Natural killer cell (primary cell): ENCODE results near the gene MTA3. TPM values are rescaled to one million over a fixed set of nuclear protein-coding genes. Genes with fewer than 3 reads are reported as not detected.

Source experiments
- ATAC-seq, 3 donors: fragments of 150-1000 bp in 2 of 3; fragments of 200-7000 bp in 1 of 3; cut with Tn5 transposase; 1 replicate in 1 of 3; 2 replicates in 2 of 3; pipeline ENCODE4 v1.10.0; 2021; ENCODE audit warnings: mild to moderate bottlenecking in 2 of 3, moderate library complexity in 2 of 3
- DNase-seq, 2 donors: peaks; one replicate each; pipeline versions ENCODE4 v3.0.0 to v3.0.0-alpha.2; 2013 to 2021; ENCODE audit warnings: mixed read lengths in 1 of 2
- H3K27ac ChIP-seq: one replicate; pipeline ENCODE4 v1.5.1; 2013; ENCODE audit warnings: mild to moderate bottlenecking, low read length
- H3K27me3 ChIP-seq: one replicate; pipeline ENCODE4 v1.6.1; 2013; ENCODE audit warnings: low read length; ENCODE audit not compliant: control insufficient read depth, insufficient read depth
- H3K36me3 ChIP-seq: one replicate; pipeline ENCODE4 v1.6.1; 2013; ENCODE audit warnings: low read length; ENCODE audit not compliant: control insufficient read depth, insufficient read depth
- H3K4me1 ChIP-seq: one replicate; pipeline ENCODE4 v1.6.1; 2013; ENCODE audit warnings: low read length; ENCODE audit not compliant: control insufficient read depth, insufficient read depth
- H3K4me3 ChIP-seq: one replicate; pipeline ENCODE4 v1.5.1; 2013; ENCODE audit warnings: low read length
- H3K9me3 ChIP-seq: one replicate; pipeline ENCODE4 v1.6.1; 2013; ENCODE audit warnings: low read length; ENCODE audit not compliant: control insufficient read depth, insufficient read depth
- H3K27ac Mint-ChIP-seq, 2 donors: one replicate each; pipeline ENCODE4 v1.8.0; 2022; ENCODE audit warnings: mild to moderate bottlenecking in 2 of 2, mixed read lengths in 2 of 2, moderate library complexity in 1 of 2
- H3K27me3 Mint-ChIP-seq, 2 donors: one replicate each; pipeline ENCODE4 v1.8.0; 2022; ENCODE audit warnings: low read depth in 2 of 2, mixed read lengths in 2 of 2
- H3K36me3 Mint-ChIP-seq: one replicate; pipeline ENCODE4 v1.8.0; 2022; ENCODE audit warnings: mixed read lengths
- H3K4me1 Mint-ChIP-seq, 2 donors: one replicate each; pipeline ENCODE4 v1.8.0; 2022; ENCODE audit warnings: mixed read lengths in 2 of 2
- H3K4me3 Mint-ChIP-seq: one replicate; pipeline ENCODE4 v1.8.0; 2022; ENCODE audit warnings: mild to moderate bottlenecking, moderate library complexity, mixed read lengths
- H3K9me3 Mint-ChIP-seq, 2 donors: one replicate each; pipeline ENCODE4 v1.8.0; 2022; ENCODE audit warnings: mixed read lengths in 2 of 2
- CTCF ChIP-seq: fragments of 200-600 bp; IDR thresholded peaks from one replicate; pipeline ENCODE4 v1.8.0; 2022; ENCODE audit warnings: antibody characterized with exemption
- WGBS: methylation state at CpG from one replicate; pipeline ENCODE4 v1.1.7; 2013; ENCODE audit warnings: missing lambda C conversion rate; ENCODE audit not compliant: insufficient coverage; 5-methylcytosine and 5-hydroxymethylcytosine counted together
- intact Hi-C: fragments of 100-400 bp; cut with micrococcal nuclease; formaldehyde crosslinking; loops from one replicate; pipeline ENCODE4 v1.14.2; 2022
- total RNA-seq, 4 donors: library from RNA; stranded (reverse); fragments of 120-200 nt in 1 of 4; gene quantifications; one replicate each; pipeline versions ENCODE4 v1.2.3 to v1.2.4, GENCODE V29; 2013 to 2022

The MTA3 gene
- total RNA-seq, 3 donors from 2014 or later (not counting 1 experiment from before 2014, with no cell fraction given) = 19.4 to 25.0 (median 21.5) TPM

- no peak overlapping the region for H3K27ac ChIP-seq
- H3K4me3 ChIP-seq = no peak overlapping the region
- H3K9me3 ChIP-seq = no peaks in the 10 kb centered on the region
- DNase-seq (no peak), ATAC-seq (no peak)
- H3K27me3 ChIP-seq = no peaks in the 10 kb centered on the region
- H3K4me1 ChIP-seq = peaks cover 4% of the 10 kb centered on the region
- peaks cover 6 to 9% of the 10 kb centered on the region in 2 donors for H3K4me1 Mint-ChIP-seq
- H3K9me3 Mint-ChIP-seq = no peaks in the 10 kb centered on the region
- WGBS = 100% methylated on average over 2 of the region's 2 CpGs
- H3K4me3 Mint-ChIP-seq = no peak overlapping the region
- TF ChIP-seq CTCF = no peak
- intact Hi-C loops = no loop called here
- H3K27me3 Mint-ChIP-seq = no peaks in the 10 kb centered on the region
- H3K27ac Mint-ChIP-seq = no peak overlapping the region
- no peaks in the 10 kb centered on the region for H3K36me3 Mint-ChIP-seq
- peaks cover 4% of the 10 kb centered on the region for H3K36me3 ChIP-seq
Measured at GRCh38 chr2:42653908-42654445, 85.5 kb downstream of the MTA3 start.

GRCh38 chr2:42658306-42658705 is 89.9 kb downstream of the MTA3 start:
- no peak for ATAC-seq
- Mint-ChIP-seq H3K4me3 (no peak overlapping the region), H3K4me1 (peaks cover 0 to 10% of the 10 kb centered on the region in 2 donors), H3K9me3 (no peaks in the 10 kb centered on the region), H3K36me3 (no peaks in the 10 kb centered on the region), H3K27me3 (no peaks in the 10 kb centered on the region), H3K27ac (no peak overlapping the region)
- H3K9me3 ChIP-seq = no peaks in the 10 kb centered on the region
- H3K4me3 ChIP-seq = no peak overlapping the region
- no peak for TF ChIP-seq CTCF
- intact Hi-C loops = no loop called here
- no peak overlapping the region for H3K27ac ChIP-seq
- H3K27me3 ChIP-seq = no peaks in the 10 kb centered on the region
- H3K4me1 ChIP-seq = peaks cover 1% of the 10 kb centered on the region
- no peak for DNase-seq
- WGBS = 82% methylated on average over 7 of the region's 8 CpGs
- peaks cover 4% of the 10 kb centered on the region for H3K36me3 ChIP-seq

GRCh38 chr2:42659609-42660008 is 91.2 kb downstream of the MTA3 start:
- intact Hi-C loops = no loop called here
- H3K36me3 ChIP-seq = peaks cover 4% of the 10 kb centered on the region
- peaks cover 4% of the 10 kb centered on the region for H3K4me1 ChIP-seq
- WGBS = 84% methylated on average over 3 of the region's 4 CpGs
- no peaks in the 10 kb centered on the region for H3K27me3 Mint-ChIP-seq
- no peak overlapping the region for H3K4me3 ChIP-seq
- DNase-seq (no peak), ATAC-seq (no peak)
- H3K27ac Mint-ChIP-seq = no peak overlapping the region
- H3K27me3 ChIP-seq = no peaks in the 10 kb centered on the region
- H3K4me1 Mint-ChIP-seq = peaks cover 5 to 17% of the 10 kb centered on the region in 2 donors
- no peaks in the 10 kb centered on the region for H3K36me3 Mint-ChIP-seq
- no peaks in the 10 kb centered on the region for H3K9me3 ChIP-seq
- H3K4me3 Mint-ChIP-seq = no peak overlapping the region
- no peak for TF ChIP-seq CTCF
- H3K27ac ChIP-seq = no peak overlapping the region
- no peaks in the 10 kb centered on the region for H3K9me3 Mint-ChIP-seq
